Panc1 (cell line): ENCODE measurements around the gene SEPHS2. TPM values are rescaled to one million over a fixed set of nuclear protein-coding genes. Genes with fewer than 3 reads are reported as not detected.
A peak's percentile ranks its signal among the peaks of the same experiment; 100 is the strongest.

Experiments
- ATAC-seq: fragments of 200-7000 bp; cut with Tn5 transposase; 2 replicates; pipeline ENCODE4 v1.9.1; 2020; ENCODE audit warnings: mild to moderate bottlenecking, moderate library complexity
- BruUV-seq: library from RNA; stranded (reverse); fragments of 400-500 nt; replicated peaks from 2 replicates; lab custom pipeline; 2021; lab: Mats Ljungman, UMichigan
- CTCF ChIA-PET: fragments of 300-600 bp; sonication (Branson Sonifier 250); formaldehyde crosslinking; loops from one replicate; lab custom pipeline; 2022; ENCODE audit warnings: antibody characterized with exemption; lab: Charles Lee
- POLR2A ChIA-PET: fragments of 300-600 bp; sonication (Branson Sonifier 250); formaldehyde crosslinking; loops from one replicate; lab custom pipeline; 2022; ENCODE audit warnings: antibody characterized with exemption; lab: Charles Lee
- DNase-seq: peaks from one replicate; pipeline ENCODE4 v3.0.0-alpha.2; 2010; ENCODE audit warnings: low read depth, low spot score
- H3K27ac ChIP-seq: 2 replicates; pipeline ENCODE4 v1.5.1; 2011; ENCODE audit warnings: mild to moderate bottlenecking, low read length, inconsistent platforms
- H3K27me3 ChIP-seq: fragments of 200-500 bp; sonication (Bioruptor generic); 2 replicates; pipeline ENCODE4 v1.6.0; 2014; ENCODE audit warnings: low read length, inconsistent platforms; ENCODE audit not compliant: control insufficient read depth, insufficient read depth
- H3K36me3 ChIP-seq: fragments of 200-500 bp; sonication (Bioruptor generic); 2 replicates; pipeline ENCODE4 v1.5.1; 2014; ENCODE audit warnings: inconsistent platforms, mild to moderate bottlenecking, low read length, moderate library complexity; ENCODE audit not compliant: control insufficient read depth, insufficient read depth
- H3K4me1 ChIP-seq: 2 replicates; pipeline ENCODE4 v1.5.1; 2011; ENCODE audit warnings: inconsistent platforms, mild to moderate bottlenecking, low read length, moderate library complexity; ENCODE audit not compliant: control insufficient read depth, insufficient read depth
- H3K4me3 ChIP-seq, 2 experiments: 2 replicates each; pipeline ENCODE4 v1.5.1; 2011 to 2012; ENCODE audit warnings: low read depth in 2 of 2, low read length in 2 of 2, mild to moderate bottlenecking in 2 of 2, inconsistent platforms in 1 of 2, moderate library complexity in 1 of 2
- H3K9me3 ChIP-seq: fragments of 200-500 bp; sonication (Bioruptor generic); 2 replicates; pipeline ENCODE4 v1.5.1; 2014; ENCODE audit warnings: low read depth, mild to moderate bottlenecking, inconsistent platforms, low read length, moderate library complexity; ENCODE audit not compliant: control insufficient read depth, insufficient read depth
- CTCF ChIP-seq: fragments of 450-650 bp; IDR thresholded peaks from 2 replicates; pipeline ENCODE4 v1.5.1; 2017; ENCODE audit warnings: mild to moderate bottlenecking
- POLR2AphosphoS5 ChIP-seq: IDR thresholded peaks from 2 replicates; pipeline ENCODE4 v1.6.1; 2012; ENCODE audit warnings: mild to moderate bottlenecking, low read depth, low read length, moderate library complexity
- REST ChIP-seq, 2 experiments: IDR thresholded peaks; 2 replicates each; pipeline ENCODE4 v1.6.1; 2011 to 2012; ENCODE audit warnings: low read depth in 2 of 2, control low read depth in 1 of 2, low read length in 1 of 2, mild to moderate bottlenecking in 1 of 2, moderate library complexity in 1 of 2; ENCODE audit not compliant: insufficient read depth in 1 of 2
- SIN3A ChIP-seq: IDR thresholded peaks from 2 replicates; pipeline ENCODE4 v1.6.1; 2012; ENCODE audit warnings: low read depth, mild to moderate bottlenecking, low read length, moderate library complexity, borderline replicate concordance; ENCODE audit not compliant: insufficient read depth
- TCF7L2 ChIP-seq: IDR thresholded peaks from 2 replicates; pipeline ENCODE4 v1.6.1; 2011; ENCODE audit warnings: mild to moderate bottlenecking, low read depth, low read length, inconsistent platforms
- in situ Hi-C: cut with HindIII; loops from 2 replicates; pipeline ENCODE4 v1.10.0; 2016; ENCODE audit warnings: low sequenced_read_pairs, low pct_unique_long_range_greater_than_20kb
- intact Hi-C: fragments of 100-400 bp; cut with micrococcal nuclease; formaldehyde crosslinking; loops from one replicate; pipeline ENCODE4 v1.10.0; 2022; ENCODE audit not compliant: unreplicated experiment
- total RNA-seq: library from RNA; stranded (reverse); gene quantifications from one replicate; pipeline ENCODE4 v1.2.1, GENCODE V29; 2021; ENCODE audit not compliant: unreplicated experiment

Gene SEPHS2
- total RNA-seq, 1 experiment from 2014 or later, result 68.5 TPM

- H3K27ac ChIP-seq, result no peak overlapping the region
- POLR2A ChIA-PET, result interaction anchor here (0.6 kb wide), 1 partner anchor 63 kb away, joined by 6 read pairs; no protein-coding TSS in a partner anchor
- H3K9me3 ChIP-seq, result no peaks in the 10 kb centered on the region
- TF ChIP-seq REST (IDR thresholded peaks at IDR 0.05; ENCODE audit: insufficient read depth in 1 of 2, low read depth in 2 of 2, low read length in 1 of 2) (no peak), SIN3A (no peak), TCF7L2 (no peak)
- H3K4me3 ChIP-seq, result no peak overlapping the region
- 0 out of 2 replicates have a peak, but pooled peaks cover 3% of the 10 kb centered on the region for H3K4me1 ChIP-seq
- DNase-seq (no peak), ATAC-seq (peak; percentile 41; the same call in 1 of the 2 replicates)
- no peaks in the 10 kb centered on the region for H3K36me3 ChIP-seq
- in situ Hi-C loops (no loop called here), intact Hi-C loops (no loop called here)
- no TSS peak for BruUV-seq
- H3K27me3 ChIP-seq, result no peaks in the 10 kb centered on the region
- CTCF ChIA-PET, result no interaction called here
Observed at GRCh38 chr16:30493941-30494488, 48.3 kb upstream of the SEPHS2 start.

- Histone ChIP-seq H3K36me3 (no peaks in the 10 kb centered on the region), H3K9me3 (no peaks in the 10 kb centered on the region), H3K4me3 (no peak overlapping the region), H3K27ac (no peak overlapping the region), H3K4me1 (0 out of 2 replicates have a peak, but pooled peaks cover 3% of the 10 kb centered on the region), H3K27me3 (no peaks in the 10 kb centered on the region)
- intact Hi-C loops, result no loop called here
- BruUV-seq, result no TSS peak
- POLR2A ChIA-PET, result interaction anchor here (0.7 kb wide), 1 partner anchor 18 kb away, joined by 9 read pairs; no protein-coding TSS in a partner anchor
- in situ Hi-C loops, result no loop called here
- TF ChIP-seq SIN3A (no peak), POLR2AphosphoS5 (no peak), TCF7L2 (no peak), REST (IDR thresholded peaks at IDR 0.05; ENCODE audit: insufficient read depth in 1 of 2, low read depth in 2 of 2, low read length in 1 of 2) (no peak), CTCF (no peak)
- ATAC-seq (peak; percentile 80), DNase-seq (peak; percentile 20)
- CTCF ChIA-PET, result interaction anchor here (0.7 kb wide), 1 partner anchor 133 kb away, joined by 3 read pairs; no protein-coding TSS in a partner anchor
Observed at GRCh38 chr16:30491744-30492308, 46.2 kb upstream of the SEPHS2 start.
